ENCODE data around the gene SLC39A3. TPM values are rescaled to one million over a fixed set of nuclear protein-coding genes. Genes with fewer than 3 reads are reported as not detected.

The SLC39A3 gene
- total RNA-seq, 1 donor from 2014 or later = 50.3 TPM

DNA sequence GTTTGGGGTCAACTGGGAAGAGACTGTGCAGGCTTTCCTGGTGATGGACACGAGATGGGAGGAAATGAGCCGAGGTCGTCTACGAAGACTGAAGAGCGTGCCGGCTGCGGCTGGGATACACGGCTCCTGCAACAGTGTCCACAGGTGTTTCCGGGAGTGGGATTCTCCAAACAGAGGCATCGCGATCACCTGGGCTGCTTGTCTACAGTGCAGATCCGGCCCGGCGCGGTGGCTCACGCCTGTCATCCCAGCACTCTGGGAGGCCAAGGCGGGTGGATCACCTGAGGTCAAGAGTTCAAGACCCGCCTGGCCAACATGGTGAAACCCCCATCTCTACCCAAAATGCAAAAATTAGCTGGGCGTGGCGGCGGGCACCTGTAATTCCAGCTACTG lies 11.6 kb upstream of the SLC39A3 start:
- Mint-ChIP-seq H3K27me3 (ENCODE audit: insufficient read depth) (peaks cover 3% of the 10 kb centered on the region), H3K4me3 (no peak overlapping the region), H3K27ac (no peak overlapping the region), H3K9me3 (no peaks in the 10 kb centered on the region), H3K36me3 (ENCODE audit: low read depth) (peaks cover 8% of the 10 kb centered on the region), H3K4me1 (ENCODE audit: low read depth) (no peaks in the 10 kb centered on the region)
- intact Hi-C loops (cut with micrococcal nuclease) = no loop called here
- DNase-seq (ENCODE audit: low spot score) = no peak

DNA sequence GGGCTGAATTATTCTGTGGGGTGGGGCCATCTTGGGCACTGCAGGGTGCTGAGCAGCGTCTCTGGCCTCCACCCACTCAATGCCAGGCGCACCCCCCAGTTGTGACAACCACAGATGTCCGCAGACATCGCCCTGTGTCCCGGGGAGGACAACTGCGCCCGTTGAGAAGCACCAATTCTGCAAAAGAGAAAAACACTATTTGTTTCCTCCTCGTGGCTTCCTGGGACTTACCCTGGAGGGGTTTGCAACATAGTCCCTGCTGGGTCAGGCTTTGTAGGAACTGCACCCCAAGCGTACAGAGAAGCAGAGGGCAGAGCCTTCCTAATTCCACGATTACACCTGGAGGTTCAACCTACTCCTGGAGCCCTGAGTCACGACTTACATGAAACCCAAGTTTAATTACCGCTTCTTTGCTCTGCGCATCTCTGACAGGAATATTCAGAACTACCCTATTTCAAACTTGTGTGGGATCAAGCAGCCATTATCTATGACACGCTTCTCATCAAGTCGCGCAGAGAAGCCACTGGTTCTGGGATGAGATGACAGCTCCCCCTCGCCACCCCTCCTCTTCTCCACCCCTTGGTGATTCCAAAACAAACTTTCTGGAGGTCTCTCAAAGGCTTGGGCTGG lies 11.1 kb upstream of the SLC39A3 start:
- DNase-seq (ENCODE audit: low spot score) = no peak
- Mint-ChIP-seq H3K4me1 (ENCODE audit: low read depth) (no peaks in the 10 kb centered on the region), H3K36me3 (ENCODE audit: low read depth) (peaks cover 6% of the 10 kb centered on the region), H3K27me3 (ENCODE audit: insufficient read depth) (peaks cover 3% of the 10 kb centered on the region), H3K27ac (no peak overlapping the region), H3K9me3 (no peaks in the 10 kb centered on the region), H3K4me3 (no peak overlapping the region)
- intact Hi-C loops (cut with micrococcal nuclease) = no loop called here

DNA sequence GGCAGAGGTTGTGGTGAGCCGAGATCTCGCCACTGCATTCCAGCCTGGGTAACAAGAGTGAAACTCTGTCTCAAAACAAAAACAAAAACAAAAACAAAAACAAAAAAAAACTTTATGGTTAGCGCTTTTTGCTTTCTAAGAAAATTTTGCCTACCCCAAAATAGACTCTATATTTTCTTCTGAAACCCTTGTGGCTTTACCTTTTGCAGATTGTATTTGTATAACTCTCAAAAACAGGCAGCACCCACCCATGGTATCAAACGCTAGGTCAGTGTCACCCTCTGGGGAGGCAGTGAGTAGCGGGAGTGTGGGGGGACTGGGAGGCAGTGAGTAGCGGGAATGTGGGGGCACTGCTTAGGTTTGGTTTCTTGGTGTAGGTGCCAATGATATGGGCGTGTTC lies 7.5 kb upstream of the SLC39A3 start:
- H3K9me3 Mint-ChIP-seq = no peaks in the 10 kb centered on the region
- no peaks in the 10 kb centered on the region for H3K4me1 Mint-ChIP-seq (ENCODE audit: low read depth)
- intact Hi-C loops (cut with micrococcal nuclease) = loop anchor here (10.0 kb wide), 1 partner anchor 273 kb away; the partner anchor contains the start of gene GADD45B
- peaks cover 7% of the 10 kb centered on the region for H3K27me3 Mint-ChIP-seq (ENCODE audit: insufficient read depth)
- H3K27ac Mint-ChIP-seq = no peak overlapping the region
- no peak for DNase-seq (ENCODE audit: low spot score)
- no peak overlapping the region for H3K4me3 Mint-ChIP-seq
- no peaks in the 10 kb centered on the region for H3K36me3 Mint-ChIP-seq (ENCODE audit: low read depth)

DNA sequence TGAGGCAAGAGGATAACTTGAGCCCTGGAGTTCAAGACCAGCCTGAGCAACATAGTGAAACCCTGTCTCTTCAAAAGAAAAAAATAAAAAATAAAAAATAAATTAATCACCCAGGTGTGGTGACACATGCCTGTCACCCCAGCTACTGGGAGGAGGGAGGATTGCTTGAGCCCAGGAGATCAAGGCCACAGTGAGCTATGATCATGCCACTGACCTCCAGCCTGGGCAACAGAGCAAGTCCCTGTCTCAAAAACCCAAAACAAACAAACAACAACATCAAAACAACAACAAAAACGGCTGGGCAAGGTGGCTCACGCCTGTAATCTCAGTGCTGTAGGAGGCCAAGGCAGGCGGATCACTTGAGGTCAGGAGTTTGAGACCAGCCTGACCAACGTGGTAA lies 4.3 kb upstream of the SLC39A3 start:
- Mint-ChIP-seq H3K9me3 (no peaks in the 10 kb centered on the region), H3K36me3 (ENCODE audit: low read depth) (peaks cover 3% of the 10 kb centered on the region), H3K27me3 (ENCODE audit: insufficient read depth) (peaks cover 10% of the 10 kb centered on the region), H3K4me1 (ENCODE audit: low read depth) (peaks cover 3% of the 10 kb centered on the region), H3K27ac (no peak overlapping the region), H3K4me3 (no peak overlapping the region)
- intact Hi-C loops (cut with micrococcal nuclease) = loop anchor here (10.0 kb wide), 1 partner anchor 269 kb away; the partner anchor contains the start of gene GADD45B
- no peak for DNase-seq (ENCODE audit: low spot score)

DNA sequence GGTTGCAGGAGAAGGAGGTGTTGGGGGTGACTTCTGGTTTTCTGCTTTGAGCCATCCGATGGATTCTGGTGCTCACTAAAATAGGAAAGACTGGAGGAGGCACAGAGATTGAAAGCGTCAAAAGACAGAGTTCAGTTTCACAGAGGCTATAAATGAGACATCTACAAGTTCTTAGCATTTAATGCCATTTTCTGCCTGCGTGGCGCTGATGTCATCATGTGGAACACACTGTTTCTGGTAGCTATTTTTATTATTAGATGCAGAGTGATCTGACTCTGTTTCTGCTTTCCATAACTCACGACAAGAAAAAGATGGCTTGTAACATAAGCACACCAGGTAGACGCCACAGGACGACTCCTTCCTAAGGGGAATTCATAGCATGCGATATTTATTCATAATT lies 3.3 kb upstream of the SLC39A3 start:
- intact Hi-C loops (cut with micrococcal nuclease) = loop anchor here (10.0 kb wide), 1 partner anchor 268 kb away; the partner anchor contains the start of gene GADD45B
- DNase-seq (ENCODE audit: low spot score) = no peak
- Mint-ChIP-seq H3K36me3 (ENCODE audit: low read depth) (peaks cover 7% of the 10 kb centered on the region), H3K27me3 (ENCODE audit: insufficient read depth) (peaks cover 10% of the 10 kb centered on the region), H3K4me3 (no peak overlapping the region), H3K4me1 (ENCODE audit: low read depth) (peaks cover 9% of the 10 kb centered on the region), H3K9me3 (no peaks in the 10 kb centered on the region), H3K27ac (no peak overlapping the region)

DNA sequence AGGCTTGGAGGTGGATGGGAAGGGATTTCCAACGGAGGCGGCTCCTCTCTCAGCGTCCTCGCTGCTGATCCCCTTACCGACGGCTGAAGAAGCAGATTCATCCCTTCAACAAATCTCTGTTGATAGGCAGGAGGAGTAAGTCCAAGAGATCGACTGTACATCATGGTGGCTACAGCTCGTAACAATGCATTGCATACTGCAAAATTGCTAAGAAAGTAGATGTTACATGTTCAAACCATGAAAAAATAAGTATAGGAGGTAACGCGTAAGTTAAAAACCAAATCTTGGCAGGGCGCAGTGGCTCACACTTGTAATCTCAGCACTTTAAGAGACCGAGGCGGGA lies 468 bp upstream of the SLC39A3 start:
- H3K27me3 Mint-ChIP-seq (ENCODE audit: insufficient read depth) = peaks cover 5% of the 10 kb centered on the region
- intact Hi-C loops (cut with micrococcal nuclease) = loop anchor here (1.0 to 10.0 kb wide), 3 partner anchors 9 to 265 kb away; partner anchors contain the start of genes GADD45B and THOP1
- peaks cover 9% of the 10 kb centered on the region for H3K4me1 Mint-ChIP-seq (ENCODE audit: low read depth)
- peak overlapping the region; percentile 93 for H3K4me3 Mint-ChIP-seq
- H3K27ac Mint-ChIP-seq = no peak overlapping the region
- no peaks in the 10 kb centered on the region for H3K9me3 Mint-ChIP-seq
- peaks cover 24% of the 10 kb centered on the region for H3K36me3 Mint-ChIP-seq (ENCODE audit: low read depth)
- no peak for DNase-seq (ENCODE audit: low spot score)

DNA sequence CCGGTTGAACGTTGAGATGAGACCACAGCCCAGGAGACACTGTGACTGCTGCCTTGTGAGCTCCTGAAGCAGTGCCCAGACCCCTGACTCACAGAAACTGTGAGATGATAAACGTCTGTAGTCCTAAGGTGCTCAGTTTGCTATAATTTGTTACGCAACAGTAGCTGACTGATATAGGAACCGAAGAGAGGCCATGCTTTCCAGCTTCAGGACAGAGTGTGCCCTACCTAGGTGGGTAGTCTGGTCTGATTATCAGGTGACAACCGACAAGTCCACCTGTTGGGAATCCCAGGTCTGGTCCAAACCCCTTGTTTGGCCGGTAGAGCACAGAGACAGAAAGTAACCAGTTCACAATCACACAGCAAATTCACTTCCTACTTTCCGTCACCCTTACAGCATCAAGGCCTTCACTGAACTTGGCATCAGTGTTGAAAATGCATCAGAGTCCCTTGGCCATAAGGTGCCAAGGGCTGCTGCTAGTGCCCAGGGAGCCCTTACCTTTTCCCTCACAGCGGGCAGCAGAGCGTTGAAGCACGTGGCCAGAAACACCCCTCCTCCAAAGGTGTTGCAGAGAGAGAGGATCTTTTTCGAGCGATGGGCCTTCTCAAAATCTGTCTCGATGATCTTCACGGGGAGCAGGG lies 3.1 kb downstream of the SLC39A3 start:
- Mint-ChIP-seq H3K27me3 (ENCODE audit: insufficient read depth) (peaks cover under 1% of the 10 kb centered on the region), H3K27ac (no peak overlapping the region)

DNA sequence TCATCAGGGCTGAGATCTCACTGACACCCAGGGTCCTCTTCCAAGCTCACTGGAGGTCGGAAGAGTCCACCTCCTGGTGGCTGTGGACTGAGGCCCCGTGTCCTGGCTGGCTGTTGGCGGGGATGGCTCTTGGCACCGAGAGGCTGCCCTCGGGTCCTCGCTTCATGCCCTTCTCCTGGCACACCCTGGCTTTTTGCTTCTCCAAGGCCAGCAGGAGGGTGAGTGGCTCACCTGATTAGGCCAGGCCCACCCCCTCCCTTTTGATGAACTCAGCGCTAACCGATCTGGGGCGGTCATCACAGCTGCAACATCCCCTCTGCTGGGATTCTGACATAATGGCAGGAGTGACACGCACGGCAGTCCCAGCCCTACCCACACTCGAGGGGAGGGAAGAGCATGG lies 4.4 kb downstream of the SLC39A3 start:
- peaks cover 32% of the 10 kb centered on the region for H3K36me3 Mint-ChIP-seq (ENCODE audit: low read depth)
- H3K4me1 Mint-ChIP-seq (ENCODE audit: low read depth) = peaks cover 9% of the 10 kb centered on the region
- no peaks in the 10 kb centered on the region for H3K9me3 Mint-ChIP-seq
- no peak overlapping the region for H3K27ac Mint-ChIP-seq
- H3K27me3 Mint-ChIP-seq (ENCODE audit: insufficient read depth) = no peaks in the 10 kb centered on the region
- intact Hi-C loops (cut with micrococcal nuclease) = no loop called here
- H3K4me3 Mint-ChIP-seq = no peak overlapping the region
- no peak for DNase-seq (ENCODE audit: low spot score)

More for the DNA sequence above, 3.1 kb downstream of the SLC39A3 start:
- Mint-ChIP-seq H3K4me1 (ENCODE audit: low read depth) (peaks cover 9% of the 10 kb centered on the region), H3K9me3 (no peaks in the 10 kb centered on the region), H3K4me3 (peak overlapping the region; percentile 19), H3K36me3 (ENCODE audit: low read depth) (peaks cover 32% of the 10 kb centered on the region)
- intact Hi-C loops (cut with micrococcal nuclease) = no loop called here
- DNase-seq (ENCODE audit: low spot score) = no peak

DNA sequence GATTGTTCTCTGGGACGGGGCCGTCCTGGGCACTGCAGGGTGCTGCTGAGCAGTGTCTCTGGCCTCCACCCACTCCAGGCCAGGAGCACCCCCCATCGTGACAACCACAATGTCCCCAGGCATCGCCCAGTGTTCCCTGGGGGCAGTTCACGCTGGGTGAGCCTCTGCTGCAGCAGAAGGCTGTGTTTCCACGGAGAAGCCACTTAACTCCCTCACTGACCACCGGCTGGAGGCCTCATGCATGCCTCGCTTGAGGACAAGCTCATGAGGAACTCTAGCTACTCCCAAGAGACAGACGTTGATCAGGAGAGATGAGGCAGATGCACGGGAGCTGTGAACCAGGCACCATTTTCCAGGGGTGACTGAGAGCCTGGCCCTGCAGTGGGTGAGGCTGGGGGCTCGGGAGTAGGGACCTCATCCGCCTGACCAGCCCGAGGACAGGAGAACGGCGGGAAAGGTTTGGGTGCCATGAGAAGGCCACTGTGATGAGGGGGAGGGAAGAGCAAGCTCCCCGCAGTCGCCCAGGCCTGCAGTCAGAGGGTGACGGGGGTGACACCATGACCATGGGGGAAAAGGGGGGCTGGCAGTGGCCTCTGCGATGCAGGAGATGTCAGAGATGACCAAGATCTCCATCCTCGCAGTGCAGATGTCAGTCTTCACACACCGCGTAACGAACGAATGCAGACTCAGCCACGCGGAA lies 5.1 kb downstream of the SLC39A3 start:
- no peak overlapping the region for H3K4me3 Mint-ChIP-seq
- intact Hi-C loops (cut with micrococcal nuclease) = no loop called here
- no peaks in the 10 kb centered on the region for H3K27me3 Mint-ChIP-seq (ENCODE audit: insufficient read depth)
- peaks cover 32% of the 10 kb centered on the region for H3K36me3 Mint-ChIP-seq (ENCODE audit: low read depth)
- H3K27ac Mint-ChIP-seq = no peak overlapping the region
- H3K4me1 Mint-ChIP-seq (ENCODE audit: low read depth) = peaks cover 9% of the 10 kb centered on the region
- DNase-seq (ENCODE audit: low spot score) = no peak
- H3K9me3 Mint-ChIP-seq = no peaks in the 10 kb centered on the region

DNA sequence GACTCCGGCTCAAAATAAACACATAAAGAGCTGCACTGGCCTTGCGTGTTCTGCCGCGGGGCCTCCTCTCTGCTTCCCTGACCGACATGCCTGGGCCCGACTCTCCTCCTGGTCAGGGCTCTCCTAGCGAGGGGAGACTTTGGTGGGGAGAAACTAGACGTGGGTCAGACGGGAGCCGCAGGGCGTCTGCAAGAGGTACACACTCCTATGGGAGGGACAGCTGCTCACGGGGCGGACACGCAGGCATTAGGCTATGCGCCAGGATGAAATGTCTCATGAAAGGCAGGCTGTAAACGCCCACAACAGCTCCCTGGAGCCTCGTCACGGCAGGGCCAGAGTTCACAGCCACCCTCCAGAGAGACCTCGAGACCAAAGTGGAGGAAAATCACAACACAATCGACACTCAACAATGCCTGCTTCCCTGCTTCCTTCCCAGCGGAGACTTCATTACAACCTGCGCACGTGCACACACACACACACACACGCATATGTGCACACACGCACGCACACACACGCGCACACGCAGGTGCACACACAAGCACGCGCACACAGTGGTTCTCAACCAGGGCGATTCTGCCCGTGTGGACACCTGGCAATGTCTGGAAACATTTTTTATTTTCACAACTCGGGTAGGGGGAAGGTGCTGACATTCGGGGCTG lies 5.8 kb downstream of the SLC39A3 start:
- intact Hi-C loops (cut with micrococcal nuclease) = no loop called here
- no peak for DNase-seq (ENCODE audit: low spot score)
- Mint-ChIP-seq H3K36me3 (ENCODE audit: low read depth) (peaks cover 28% of the 10 kb centered on the region), H3K9me3 (no peaks in the 10 kb centered on the region), H3K4me1 (ENCODE audit: low read depth) (peaks cover 6% of the 10 kb centered on the region), H3K4me3 (no peak overlapping the region), H3K27me3 (ENCODE audit: insufficient read depth) (no peaks in the 10 kb centered on the region), H3K27ac (no peak overlapping the region)

DNA sequence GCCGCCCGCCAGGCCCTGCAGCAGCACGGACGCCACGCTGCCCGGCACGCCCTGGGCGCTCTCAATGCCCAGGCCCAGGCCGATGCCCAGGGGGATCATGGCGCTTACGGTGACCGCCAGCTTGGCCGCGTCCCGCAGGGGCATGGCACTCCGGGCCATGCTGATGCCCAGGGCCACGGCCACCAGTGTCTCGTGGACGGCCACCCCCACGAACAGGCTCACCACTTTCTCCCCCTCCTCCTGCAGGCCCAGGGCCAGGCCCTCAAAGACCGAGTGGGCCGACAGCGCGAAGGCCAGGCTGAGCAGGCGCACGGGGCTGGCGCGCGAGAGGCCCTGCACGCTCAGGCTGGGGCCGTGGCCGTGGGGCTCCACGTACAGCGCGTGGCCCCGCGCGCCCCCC lies 6.9 kb downstream of the SLC39A3 start:
- intact Hi-C loops (cut with micrococcal nuclease) = no loop called here
- Mint-ChIP-seq H3K4me1 (ENCODE audit: low read depth) (no peaks in the 10 kb centered on the region), H3K27ac (no peak overlapping the region), H3K4me3 (no peak overlapping the region), H3K27me3 (ENCODE audit: insufficient read depth) (peaks cover 2% of the 10 kb centered on the region), H3K9me3 (no peaks in the 10 kb centered on the region), H3K36me3 (ENCODE audit: low read depth) (peaks cover 25% of the 10 kb centered on the region)
- DNase-seq (ENCODE audit: low spot score) = no peak

DNA sequence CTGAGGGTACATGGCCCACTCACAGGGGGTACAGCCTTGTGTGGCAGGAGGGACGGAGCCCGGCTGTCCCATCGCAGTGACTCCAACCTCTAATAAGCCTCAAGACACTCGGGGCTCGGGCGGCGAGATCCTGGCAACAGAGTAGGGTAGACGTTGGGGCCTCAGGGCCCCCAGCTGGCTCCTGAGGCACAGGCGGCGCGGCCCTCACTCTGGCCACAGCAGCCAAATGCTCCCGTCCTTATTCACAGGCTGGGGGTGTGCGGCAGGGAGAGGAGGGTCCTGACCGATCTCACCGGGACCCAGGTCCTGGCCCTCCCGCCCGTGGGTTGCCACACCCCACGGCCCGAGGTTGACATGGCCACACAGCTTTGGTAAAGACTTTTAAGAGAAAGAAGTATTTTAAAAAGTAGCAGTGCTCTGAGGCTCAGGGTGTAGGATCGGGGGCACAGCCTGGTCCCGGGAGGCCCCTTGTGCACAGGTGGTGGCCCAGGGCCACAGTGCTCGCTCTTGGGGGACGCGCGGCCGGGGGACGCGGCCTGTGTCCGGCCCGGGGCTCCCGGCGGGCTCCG lies 7.6 kb downstream of the SLC39A3 start:
- intact Hi-C loops (cut with micrococcal nuclease) = no loop called here
- Mint-ChIP-seq H3K27ac (no peak overlapping the region), H3K4me1 (ENCODE audit: low read depth) (no peaks in the 10 kb centered on the region), H3K9me3 (no peaks in the 10 kb centered on the region), H3K4me3 (no peak overlapping the region), H3K27me3 (ENCODE audit: insufficient read depth) (peaks cover 2% of the 10 kb centered on the region), H3K36me3 (ENCODE audit: low read depth) (peaks cover 25% of the 10 kb centered on the region)
- DNase-seq (ENCODE audit: low spot score) = no peak
